LoVo (cell line): Measurements from ENCODE around the gene PIP4K2A.

Source experiments
- DNase-seq: peaks from one replicate; pipeline ENCODE4 v3.0.0-alpha.2; 2016; ENCODE audit warnings: low spot score

Gene PIP4K2A

DNA sequence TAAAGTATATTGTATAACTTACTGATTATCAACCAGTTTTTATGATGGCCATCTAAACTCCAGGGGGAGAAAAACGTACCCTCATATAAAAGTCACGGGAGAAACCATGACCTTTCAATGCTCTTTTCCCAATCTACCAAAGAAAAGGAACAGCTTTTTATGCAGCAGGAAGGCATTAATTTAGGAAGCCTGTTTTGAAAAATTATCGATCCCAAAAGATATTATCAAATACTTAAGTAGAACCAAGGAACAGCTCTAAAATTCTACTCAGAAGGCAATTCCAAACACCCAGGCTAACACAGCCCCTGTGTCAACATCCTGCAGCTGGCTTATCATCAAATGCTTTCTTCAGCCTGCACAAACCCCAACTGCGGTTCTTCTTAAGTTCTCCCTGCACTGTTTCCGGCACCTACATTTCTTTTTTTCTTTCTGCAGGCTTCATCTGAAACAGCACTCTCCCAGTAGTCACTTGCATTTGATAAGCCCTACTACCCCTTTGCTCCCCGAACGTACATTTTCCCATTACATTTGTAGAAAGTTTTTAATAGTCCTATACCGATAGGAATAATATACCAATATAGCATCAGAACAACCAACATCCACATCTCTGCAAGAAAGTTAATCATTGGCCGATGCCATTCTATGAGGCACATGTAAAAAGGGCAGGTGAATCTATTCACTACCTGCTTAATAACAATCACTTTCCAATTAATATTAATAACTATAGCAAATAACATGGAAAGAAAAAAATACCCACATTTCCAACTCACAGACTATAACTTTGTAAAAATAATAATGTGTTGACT lies 47.9 kb downstream of the PIP4K2A start:
- DNase-seq: no peak

DNA sequence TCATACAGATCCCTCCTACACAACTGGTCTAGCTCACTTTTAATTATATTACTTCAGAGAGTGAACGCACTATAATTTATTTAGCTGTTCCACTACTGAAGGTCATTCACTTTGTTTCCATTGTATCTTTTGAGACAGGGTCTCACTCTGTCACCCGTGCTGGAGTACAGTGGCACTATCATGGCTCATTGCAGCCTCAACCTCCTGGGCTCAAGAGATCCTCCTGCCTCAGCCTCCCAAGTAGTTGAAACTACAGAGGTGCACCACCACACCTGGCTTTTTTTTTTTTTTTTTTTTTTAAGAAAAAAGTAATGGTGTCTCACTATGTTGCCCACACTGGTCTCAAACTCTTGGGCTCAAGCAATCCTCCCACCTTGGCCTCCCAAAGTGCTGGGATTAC lies 49.0 kb downstream of the PIP4K2A start:
- DNase-seq: no peak

DNA sequence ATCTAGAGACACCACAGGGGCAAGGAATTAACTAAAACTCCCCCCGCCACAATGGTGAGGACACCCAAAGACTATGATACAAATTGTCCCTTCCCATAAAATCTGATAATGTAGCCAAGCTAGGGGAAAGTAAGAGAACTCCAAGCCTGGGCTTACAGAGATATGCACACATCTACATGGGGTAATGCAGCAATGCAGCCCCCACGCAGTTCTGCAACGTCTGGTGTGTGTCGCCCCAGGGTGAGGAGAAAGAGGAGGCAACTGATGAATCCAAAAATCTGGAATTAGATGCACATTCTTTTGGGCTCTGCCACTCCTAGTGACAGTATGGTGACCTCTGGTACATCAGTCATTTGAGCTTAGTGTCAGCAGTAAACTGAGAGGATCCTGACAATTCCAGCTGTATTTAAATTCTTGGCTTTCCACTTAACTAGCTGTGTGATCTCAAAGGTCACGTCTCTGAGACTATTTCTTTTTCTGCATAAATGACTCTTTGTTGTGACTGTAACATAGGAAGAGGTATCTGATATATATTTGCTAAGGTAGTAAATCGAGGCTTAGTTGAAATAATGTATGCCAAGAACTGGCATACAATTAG lies 51.5 kb downstream of the PIP4K2A start:
- no peak for DNase-seq

DNA sequence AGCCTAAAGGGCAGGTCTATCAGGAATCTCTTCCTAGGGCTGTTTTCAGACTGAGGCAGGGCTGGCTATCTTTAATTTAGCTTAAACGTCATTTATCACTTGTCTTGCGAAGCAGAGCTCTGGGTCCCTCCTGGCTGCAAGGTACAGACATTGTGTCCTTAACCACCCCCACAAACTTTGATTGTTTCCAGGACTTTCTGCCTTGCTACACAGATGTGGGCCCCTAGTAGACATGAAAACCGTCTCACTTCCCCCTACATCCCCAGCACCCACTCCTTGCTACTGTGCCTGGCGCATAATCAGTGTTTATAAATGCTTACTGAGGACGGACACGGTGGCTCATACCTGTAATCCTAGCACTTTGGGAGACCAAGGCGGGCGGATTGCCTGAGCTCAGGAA lies 54.5 kb downstream of the PIP4K2A start:
- no peak for DNase-seq

DNA sequence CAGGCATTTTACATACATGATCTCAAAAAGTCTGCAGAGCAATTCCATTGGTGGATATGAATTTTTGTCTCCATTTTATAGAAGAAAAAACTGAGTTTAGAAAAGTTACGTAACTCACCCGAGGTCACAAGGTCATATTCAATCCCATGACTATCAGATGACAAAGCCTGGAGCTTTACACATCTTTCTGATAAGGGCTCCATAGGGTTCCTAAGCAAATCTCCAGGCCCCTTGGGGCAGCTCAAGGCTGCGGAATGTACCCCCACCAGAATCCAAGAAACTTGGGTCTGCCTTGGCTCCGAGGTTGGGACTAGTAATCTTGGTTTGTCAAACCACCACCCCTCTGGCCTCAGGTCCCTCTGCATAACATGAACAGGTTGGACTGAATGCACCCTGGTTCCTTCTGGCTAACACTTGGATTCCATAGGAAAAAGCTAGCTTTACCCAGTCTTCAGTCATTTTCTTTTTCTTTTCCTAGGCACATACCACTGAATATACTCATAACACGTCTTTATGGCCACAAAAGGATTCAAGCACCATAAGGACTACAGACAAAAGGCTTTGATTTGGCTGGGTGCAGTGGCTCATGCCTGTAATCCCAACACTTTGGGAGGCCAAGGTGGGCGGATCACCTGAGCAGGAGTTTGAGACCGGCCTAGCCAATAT lies 55.5 kb downstream of the PIP4K2A start:
- DNase-seq: no peak

DNA sequence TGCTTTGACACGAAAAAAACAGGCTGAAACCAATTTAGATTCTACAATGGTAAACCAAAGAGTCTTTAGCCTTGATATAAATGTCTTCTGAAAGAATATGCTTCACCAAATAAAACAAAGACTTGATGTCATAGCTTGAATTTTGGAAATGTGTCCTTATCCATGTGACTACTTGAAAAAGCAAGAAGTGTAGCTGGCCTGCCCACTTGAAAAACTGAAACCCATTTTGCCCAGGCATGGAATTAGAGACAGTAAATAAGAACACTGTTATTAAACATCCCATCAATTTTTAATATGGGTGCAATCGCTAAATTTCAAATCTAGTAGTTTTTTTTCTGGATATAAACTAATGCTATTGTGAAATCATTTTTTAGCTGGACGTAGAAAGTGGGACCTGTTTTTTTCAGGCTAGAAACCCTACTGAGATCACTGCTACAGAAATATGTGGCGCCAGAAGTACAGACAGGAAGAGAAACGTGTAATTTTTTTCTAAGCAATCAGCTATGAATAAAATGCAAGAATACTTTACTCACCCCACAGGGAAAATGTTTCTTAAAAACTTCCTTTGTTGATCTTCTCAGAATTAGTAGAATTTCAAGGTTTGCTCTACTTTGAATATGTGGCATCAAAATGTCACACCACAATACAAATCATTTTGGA lies 56.7 kb downstream of the PIP4K2A start:
- DNase-seq: no peak

DNA sequence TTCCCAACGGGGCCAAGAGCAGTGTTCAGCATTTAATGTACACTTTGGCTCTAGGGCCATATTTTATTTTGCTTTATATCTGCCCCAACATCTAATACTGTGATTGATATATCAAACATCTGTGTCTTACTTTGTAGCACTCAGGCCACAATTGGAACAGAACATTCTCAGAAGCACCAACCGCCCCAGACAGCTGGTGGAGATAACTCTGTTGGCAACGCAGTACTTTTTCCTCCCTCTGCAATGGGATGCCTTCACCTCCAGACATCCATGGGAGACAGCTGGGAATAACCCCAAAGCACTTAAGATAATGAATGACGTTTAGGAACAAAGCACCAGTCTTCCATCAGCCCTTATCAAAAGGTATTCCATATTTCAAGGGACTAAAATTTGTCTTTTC lies 57.4 kb downstream of the PIP4K2A start:
- DNase-seq: no peak

DNA sequence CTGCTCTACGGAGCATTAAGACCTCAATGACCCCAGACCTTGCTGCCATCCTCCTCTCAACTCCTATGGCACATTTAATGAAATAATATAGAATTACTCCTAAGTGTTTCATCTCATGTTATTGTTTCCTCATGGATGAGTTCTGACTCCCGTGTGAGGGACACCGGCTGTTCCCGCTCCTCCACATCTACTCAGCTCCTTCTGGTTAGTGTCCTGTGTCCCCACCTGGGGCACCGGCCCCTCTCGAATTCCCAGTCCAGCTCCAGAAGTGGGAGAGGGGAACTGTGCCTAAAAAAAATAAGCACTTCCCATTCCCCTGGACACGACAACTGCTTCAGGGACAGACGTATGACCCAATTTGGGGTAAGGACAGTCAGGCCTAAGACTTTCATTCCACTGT lies 58.3 kb downstream of the PIP4K2A start:
- no peak for DNase-seq

DNA sequence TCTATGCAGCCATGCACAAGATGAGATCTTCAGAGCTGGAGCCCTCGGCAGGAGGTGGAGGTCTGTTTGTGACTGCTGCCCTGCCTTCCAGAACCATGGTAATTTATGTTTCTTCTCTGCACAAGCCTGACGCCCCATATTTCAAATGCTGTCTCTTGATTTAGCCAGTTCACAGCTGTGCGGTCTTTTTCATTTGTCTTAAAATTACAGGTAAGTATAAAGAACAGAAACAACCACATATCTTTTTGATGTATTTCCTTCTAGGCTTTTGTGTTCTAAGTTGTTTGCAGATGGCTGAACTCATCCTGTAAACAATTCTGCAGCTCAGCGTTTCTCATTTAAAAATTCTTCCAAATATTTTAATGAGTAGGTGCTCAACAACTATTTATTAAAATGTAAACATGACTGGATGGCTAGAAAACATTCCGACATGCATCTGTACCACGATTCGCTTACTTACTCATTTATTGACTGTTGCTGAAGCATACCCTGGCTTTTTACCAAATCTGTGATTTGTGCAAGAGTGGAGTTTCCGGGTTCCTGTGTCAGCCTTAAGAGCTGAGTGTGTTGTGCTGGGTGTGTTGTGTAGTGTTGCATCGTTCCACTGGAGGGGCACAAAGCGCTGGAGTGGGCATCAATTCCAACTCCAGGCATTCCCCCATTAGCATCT lies 58.9 kb downstream of the PIP4K2A start:
- DNase-seq: no peak

DNA sequence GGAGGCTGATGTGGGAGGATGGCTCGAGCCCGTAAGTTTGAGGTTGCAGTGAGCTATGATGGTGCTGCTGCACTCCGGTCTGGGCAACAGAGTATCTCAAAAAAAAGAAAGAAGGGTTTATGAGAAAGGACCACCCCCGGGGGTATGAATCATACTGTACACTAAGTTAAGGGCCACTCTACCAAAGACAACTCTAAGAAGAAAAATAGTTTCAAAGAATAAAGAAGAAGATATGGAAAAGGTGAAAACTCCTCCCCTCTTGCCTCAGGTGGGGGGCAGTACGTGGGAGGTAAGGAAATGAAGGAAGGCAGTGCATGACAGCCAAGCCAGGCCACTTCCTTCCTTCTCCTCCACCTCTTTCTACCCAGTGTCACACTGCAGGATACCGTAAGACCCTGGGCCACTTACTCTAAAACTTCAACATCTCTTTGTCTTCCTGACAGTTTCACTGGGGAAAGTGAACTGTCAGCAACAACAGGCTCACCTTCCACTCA lies 61.3 kb downstream of the PIP4K2A start:
- no peak for DNase-seq

DNA sequence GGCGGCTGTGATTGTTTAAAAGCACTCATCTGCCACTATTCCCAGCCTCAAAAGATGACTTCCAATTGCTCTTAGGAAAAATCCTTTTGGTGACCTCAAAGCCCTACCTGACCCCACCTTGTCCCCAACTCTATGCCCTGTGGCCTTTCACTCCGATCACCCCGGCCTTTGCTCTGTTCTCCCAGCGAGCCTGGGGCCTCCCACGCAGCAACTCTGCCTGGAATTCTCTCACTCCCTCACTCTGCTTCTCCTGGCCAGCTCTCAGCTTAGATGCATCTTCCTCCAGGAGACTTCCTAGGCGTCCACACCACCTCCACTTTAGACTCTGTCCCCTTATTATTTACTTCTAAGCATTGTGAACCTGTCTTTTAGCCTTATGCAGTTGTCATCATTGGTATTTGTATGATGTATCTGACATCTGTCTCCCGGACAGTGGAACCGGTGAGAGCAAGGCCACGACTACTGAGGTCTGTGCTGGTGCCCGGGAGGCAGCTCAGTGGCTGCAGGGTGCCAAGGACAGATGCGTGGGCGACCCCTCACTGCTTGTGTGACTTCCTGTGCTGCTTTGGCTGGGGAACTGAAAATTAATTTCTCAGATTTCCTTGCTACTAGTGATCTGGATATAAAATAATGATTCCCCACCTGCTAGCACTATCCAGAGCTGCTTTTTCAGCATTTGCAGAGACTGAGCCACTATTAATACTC lies 63.0 kb downstream of the PIP4K2A start:
- no peak for DNase-seq

DNA sequence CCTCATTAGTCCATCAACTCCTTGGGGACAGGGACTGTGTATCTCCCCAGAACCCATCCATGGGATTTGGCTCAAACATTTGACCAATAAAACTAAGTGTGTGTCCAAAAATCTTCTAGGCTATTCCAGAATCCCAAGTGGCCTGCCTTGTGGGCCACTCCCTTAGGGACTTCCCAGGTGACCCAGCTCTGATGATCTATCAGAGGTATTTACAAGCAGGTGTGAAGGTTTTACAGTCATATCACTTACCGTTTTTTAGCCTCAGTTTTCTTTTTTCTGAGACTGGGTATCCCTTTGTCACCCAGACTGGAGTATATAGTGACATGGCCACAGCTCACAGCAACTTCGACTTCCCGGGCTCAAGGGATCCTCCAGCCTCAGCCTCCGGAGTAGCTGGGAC lies 64.4 kb downstream of the PIP4K2A start:
- no peak for DNase-seq

DNA sequence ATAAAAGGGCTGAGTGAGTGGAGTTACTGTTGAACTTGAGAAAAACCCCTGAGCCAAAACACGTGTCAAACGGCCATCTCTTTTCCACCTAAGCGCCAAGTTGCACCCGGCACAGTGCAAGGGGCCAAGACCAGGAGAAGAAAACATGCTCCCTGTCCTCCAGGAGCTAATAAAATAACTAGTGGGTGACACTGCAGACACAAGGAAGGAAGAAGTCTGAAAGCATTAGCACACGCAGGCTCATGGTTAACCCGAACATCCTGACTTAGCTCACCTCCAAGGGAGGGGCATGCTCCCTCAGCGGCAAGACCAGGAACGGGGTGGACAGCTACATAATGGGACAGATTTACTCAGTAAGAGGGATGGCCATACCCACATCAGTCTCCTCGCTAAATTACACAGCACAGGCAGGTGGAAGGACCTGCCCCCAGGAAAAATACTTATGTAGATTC lies 65.0 kb downstream of the PIP4K2A start:
- DNase-seq: no peak

DNA sequence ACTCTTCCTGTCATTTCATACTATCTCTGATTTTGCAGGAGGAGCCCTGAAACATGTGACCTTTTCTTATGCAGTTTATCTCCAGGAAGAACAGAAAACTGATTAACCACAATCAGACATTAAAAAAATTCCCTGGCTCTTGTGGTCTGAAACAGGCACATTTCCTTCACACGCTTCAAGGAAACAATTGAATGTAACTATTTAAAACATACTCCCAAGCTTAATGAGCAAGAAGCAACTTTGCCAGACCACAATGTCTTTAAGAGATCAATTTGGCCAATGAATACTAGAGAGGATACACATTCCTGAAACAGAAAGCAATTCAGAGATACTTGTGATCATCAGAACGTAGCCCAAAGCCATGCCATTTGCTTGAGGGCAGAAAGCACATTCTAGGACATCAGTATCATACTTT lies 65.8 kb downstream of the PIP4K2A start:
- DNase-seq: peak; percentile 24

DNA sequence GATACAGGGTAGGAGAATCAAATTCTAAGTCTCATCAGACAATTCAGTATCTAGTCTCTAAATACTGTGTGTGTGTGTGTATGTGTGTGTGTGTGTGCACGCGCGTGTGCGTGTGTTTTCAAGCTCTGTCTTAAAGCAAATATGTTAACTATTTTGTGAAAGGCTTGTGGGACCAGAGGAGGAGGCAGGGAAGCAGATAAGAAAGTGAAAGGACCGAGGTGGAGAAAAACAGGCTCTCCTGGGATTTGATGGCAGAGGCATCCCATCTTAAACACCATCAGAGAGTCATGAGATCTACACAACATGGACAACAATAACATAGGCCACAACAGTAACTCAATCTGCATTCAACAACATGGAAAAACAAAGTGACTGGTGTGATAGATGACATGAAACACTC lies 67.1 kb downstream of the PIP4K2A start:
- no peak for DNase-seq

DNA sequence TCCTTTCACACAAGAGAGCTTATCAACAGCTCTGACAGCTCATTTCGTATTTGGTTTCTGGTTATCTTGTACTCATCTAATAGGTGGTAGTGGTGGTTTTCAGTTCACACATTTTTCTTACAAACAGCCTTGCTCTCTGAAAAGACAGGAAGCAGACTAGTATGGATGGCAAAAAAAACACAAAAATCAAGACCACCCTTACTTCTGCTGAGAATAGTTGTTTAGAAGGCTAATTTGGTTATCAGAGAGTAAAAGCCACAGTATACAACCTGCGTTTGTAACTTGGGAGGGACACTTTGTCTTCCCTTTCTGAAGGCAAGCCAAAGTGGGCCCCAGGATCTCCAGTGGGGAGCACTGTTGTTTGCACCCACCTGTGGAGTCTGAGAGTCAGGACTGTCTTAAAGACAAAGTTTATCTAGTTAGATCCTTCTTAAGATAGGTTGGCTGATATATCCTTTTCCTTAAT lies 68.0 kb downstream of the PIP4K2A start:
- no peak for DNase-seq

DNA sequence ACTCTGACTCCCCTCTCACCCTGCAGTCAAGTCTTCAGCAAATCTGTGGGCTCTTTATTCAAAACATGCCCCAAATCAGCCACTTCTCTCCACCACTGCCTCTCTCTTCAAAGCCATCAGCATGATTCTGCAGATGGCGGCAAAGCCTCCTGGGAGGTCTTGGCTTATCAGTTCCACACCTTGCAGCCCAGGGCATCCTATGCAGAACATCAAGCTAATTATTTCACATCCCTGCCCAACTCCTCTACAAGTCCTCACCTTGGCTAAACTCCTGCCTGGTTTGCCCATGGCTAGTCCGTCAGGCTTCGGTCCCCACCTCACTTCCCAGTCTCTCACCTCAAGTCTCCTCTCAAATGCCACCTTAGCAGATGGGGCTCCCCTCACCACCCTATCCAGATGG lies 70.2 kb downstream of the PIP4K2A start:
- DNase-seq: no peak

DNA sequence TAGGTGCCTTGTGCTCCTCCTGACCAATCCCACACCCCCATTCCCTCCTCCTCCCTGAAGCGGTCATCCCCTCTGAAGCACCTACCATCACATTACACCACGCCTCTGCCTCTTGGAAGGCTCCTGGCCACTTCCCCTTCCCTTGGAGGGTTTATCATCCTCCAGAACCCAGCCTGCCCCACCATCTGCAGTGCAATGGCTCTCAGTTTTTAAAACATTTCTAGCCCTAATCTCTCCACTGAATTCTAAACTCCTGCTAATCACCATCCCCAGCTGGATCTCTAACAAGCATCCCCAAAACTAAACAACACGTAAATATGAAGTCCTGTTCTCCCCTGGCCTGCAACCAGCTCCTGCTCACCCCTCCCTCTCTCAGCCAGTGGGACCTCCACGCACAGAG lies 70.6 kb downstream of the PIP4K2A start:
- DNase-seq: no peak

DNA sequence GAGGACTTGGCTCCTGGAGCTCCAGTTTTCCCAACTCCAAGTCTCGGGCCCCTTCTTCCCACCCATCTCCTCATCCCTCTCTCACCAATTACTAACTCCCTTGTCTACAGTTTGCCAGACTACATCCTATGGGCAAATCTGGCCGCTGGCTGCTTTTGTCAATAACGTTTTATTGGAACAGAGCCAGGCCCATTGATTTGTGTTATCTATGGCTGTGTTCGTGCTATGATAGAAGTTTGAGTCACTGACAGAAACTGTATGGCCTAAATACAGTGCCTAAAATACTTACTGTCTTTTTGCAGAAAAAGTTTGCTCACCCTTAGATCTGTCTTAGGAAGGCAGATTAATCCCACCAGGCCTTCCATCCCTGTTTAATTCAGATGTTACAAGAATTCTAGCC lies 71.3 kb downstream of the PIP4K2A start:
- DNase-seq: no peak

DNA sequence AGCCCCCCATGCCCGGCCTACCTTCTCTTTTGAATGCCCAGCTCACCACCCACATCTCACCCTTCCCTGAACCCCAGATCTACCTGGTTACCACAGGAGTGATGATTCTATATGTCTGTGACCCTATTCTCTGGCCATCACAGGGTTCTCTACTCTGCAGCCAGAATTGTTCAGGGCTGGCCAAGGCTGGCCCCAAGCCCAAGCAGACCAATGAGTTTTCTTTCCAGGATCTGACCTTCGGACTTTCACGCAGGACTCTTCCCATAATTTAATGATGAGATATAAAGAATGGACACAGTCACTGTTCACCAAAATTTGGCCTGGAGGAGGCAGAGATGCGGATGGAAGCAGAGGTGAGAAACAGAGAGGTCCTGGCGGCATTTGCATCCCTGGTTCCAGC lies 72.6 kb downstream of the PIP4K2A start:
- DNase-seq: no peak

DNA sequence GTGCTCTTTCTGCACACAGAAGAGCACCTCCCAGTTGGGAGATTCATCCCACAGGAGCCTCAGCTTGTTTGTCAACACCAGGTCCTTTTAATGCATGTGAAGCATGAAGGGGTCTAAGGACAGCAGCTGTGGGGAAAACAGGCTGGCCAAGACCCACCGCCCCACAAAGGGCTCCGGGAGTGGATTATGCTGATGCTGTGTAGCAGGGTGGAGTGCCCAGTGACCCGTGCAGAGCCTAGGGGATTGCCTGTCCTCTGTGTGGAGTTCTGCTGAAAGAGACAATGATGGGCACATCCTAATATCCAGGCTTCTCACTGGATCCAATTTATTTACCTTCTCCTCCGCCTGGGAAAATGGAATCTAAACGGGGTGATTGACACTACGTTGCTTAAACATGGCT lies 74.0 kb downstream of the PIP4K2A start:
- no peak for DNase-seq
